ENCODE data around the gene DUSP6. TPM values are rescaled to one million over a fixed set of nuclear protein-coding genes. Genes with fewer than 3 reads are reported as not detected.

The DUSP6 gene
- total and polyA plus RNA-seq, 2 of the 13 experiments (the other 11 are each of a cell fraction or from before 2014, with no cell fraction given) = 40.9 to 161 TPM

GRCh38 chr12:89391726-89392336 is 39.5 kb upstream of the DUSP6 start (continued):
- TF ChIP-seq ZNF275 (CRISPR knock-in tag; IDR thresholded peaks at IDR 0.05; ENCODE audit: borderline replicate concordance) (no peak), GATAD1 (CRISPR knock-in tag; IDR thresholded peaks at IDR 0.05) (peak; percentile 31; the same call in 1 of the 2 replicates), TFDP2 (CRISPR knock-in tag; IDR thresholded peaks at IDR 0.05) (no peak), ZFP36L2 (CRISPR knock-in tag; IDR thresholded peaks at IDR 0.05) (no peak), ZNF318 (CRISPR knock-in tag; IDR thresholded peaks at IDR 0.05) (no peak), SOX5 (CRISPR knock-in tag; IDR thresholded peaks at IDR 0.05; ENCODE audit: borderline replicate concordance) (peak; percentile 86; the same call in 1 of the 2 replicates), STAT5B (CRISPR knock-in tag; IDR thresholded peaks at IDR 0.05) (no peak), CERS6 (CRISPR knock-in tag; IDR thresholded peaks at IDR 0.05) (no peak), YEATS2 (CRISPR knock-in tag; IDR thresholded peaks at IDR 0.05; ENCODE audit: borderline replicate concordance) (no peak), ETV5 (CRISPR knock-in tag; IDR thresholded peaks at IDR 0.05; ENCODE audit: borderline replicate concordance) (peak; percentile 90), DNMT3B (CRISPR knock-in tag; conservative IDR thresholded peaks at IDR 0.05) (no peak), FOSL2 (CRISPR knock-in tag; IDR thresholded peaks at IDR 0.05) (peak; percentile 66), SUZ12 (IDR thresholded peaks at IDR 0.05; ENCODE audit: low read depth, low read length) (no peak)
- TF ChIP-seq, protein P1, sequence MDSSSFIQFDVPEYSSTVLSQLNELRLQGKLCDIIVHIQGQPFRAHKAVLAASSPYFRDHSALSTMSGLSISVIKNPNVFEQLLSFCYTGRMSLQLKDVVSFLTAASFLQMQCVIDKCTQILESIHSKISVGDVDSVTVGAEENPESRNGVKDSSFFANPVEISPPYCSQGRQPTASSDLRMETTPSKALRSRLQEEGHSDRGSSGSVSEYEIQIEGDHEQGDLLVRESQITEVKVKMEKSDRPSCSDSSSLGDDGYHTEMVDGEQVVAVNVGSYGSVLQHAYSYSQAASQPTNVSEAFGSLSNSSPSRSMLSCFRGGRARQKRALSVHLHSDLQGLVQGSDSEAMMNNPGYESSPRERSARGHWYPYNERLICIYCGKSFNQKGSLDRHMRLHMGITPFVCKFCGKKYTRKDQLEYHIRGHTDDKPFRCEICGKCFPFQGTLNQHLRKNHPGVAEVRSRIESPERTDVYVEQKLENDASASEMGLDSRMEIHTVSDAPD (CRISPR knock-in tag; IDR thresholded peaks at IDR 0.05) = 0 out of 2 replicates have a peak, but pooled peaks have one; percentile 31
- TF ChIP-seq, protein P2, sequence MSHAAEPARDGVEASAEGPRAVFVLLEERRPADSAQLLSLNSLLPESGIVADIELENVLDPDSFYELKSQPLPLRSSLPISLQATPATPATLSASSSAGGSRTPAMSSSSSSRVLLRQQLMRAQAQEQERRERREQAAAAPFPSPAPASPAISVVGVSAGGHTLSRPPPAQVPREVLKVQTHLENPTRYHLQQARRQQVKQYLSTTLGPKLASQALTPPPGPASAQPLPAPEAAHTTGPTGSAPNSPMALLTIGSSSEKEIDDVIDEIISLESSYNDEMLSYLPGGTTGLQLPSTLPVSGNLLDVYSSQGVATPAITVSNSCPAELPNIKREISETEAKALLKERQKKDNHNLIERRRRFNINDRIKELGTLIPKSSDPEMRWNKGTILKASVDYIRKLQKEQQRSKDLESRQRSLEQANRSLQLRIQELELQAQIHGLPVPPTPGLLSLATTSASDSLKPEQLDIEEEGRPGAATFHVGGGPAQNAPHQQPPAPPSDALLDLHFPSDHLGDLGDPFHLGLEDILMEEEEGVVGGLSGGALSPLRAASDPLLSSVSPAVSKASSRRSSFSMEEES (CRISPR knock-in tag; IDR thresholded peaks at IDR 0.05) = no peak
